Naive B cell (primary cell): ENCODE data around the gene CDH22. TPM values are rescaled to one million over a fixed set of nuclear protein-coding genes. Genes with fewer than 3 reads are reported as not detected.

Source experiments
- ATAC-seq, 2 donors: fragments of 150-1000 bp; cut with Tn5 transposase; 2 replicates each; pipeline ENCODE4 v1.10.0; 2021; ENCODE audit warnings: low read depth in 2 of 2, mild to moderate bottlenecking in 2 of 2, moderate library complexity in 2 of 2
- DNase-seq: peaks from one replicate; pipeline ENCODE4 v3.0.0; 2022
- H3K27ac Mint-ChIP-seq, 6 donors: one replicate each; pipeline ENCODE4 v1.8.0; 2020 to 2022; ENCODE audit warnings: mild to moderate bottlenecking in 6 of 6, mixed read lengths in 6 of 6, moderate library complexity in 5 of 6, inconsistent platforms in 2 of 6
- H3K27me3 Mint-ChIP-seq, 3 donors: one replicate each; pipeline ENCODE4 v1.8.0; 2021 to 2022; ENCODE audit warnings: mixed read lengths in 3 of 3, mild to moderate bottlenecking in 1 of 3
- H3K36me3 Mint-ChIP-seq, 2 donors: one replicate each; pipeline ENCODE4 v1.8.0; 2020 to 2022; ENCODE audit warnings: mixed read lengths in 2 of 2, inconsistent platforms in 1 of 2, mild to moderate bottlenecking in 1 of 2
- H3K4me1 Mint-ChIP-seq, 3 donors: one replicate each; pipeline ENCODE4 v1.8.0; 2020 to 2022; ENCODE audit warnings: mixed read lengths in 3 of 3, inconsistent platforms in 1 of 3, mild to moderate bottlenecking in 1 of 3, moderate library complexity in 1 of 3
- H3K4me3 Mint-ChIP-seq, 8 donors: one replicate each; pipeline ENCODE4 v1.8.0; 2020 to 2022; ENCODE audit warnings: mild to moderate bottlenecking in 8 of 8, mixed read lengths in 8 of 8, moderate library complexity in 8 of 8, inconsistent platforms in 2 of 8
- H3K9me3 Mint-ChIP-seq, 7 donors: one replicate each; pipeline ENCODE4 v1.8.0; 2020 to 2022; ENCODE audit warnings: mixed read lengths in 7 of 7, mild to moderate bottlenecking in 5 of 7, inconsistent platforms in 2 of 7, moderate library complexity in 1 of 7
- polyA plus RNA-seq, 6 donors: library from polyadenylated mRNA; unstranded; fragments of 300-500 nt; fragmentation: Illumina TruSeq; gene quantifications; one replicate each; pipeline ENCODE4 v1.2.3, GENCODE V29; 2021; ENCODE audit warnings: low read depth in 6 of 6

Gene CDH22
- polyA plus RNA-seq, 6 donors from 2014 or later: not detected

- no peak for DNase-seq
- ATAC-seq: no peak
- Mint-ChIP-seq H3K27ac (no peak overlapping the region), H3K4me3 (no peak overlapping the region), H3K9me3 (no peaks in the 10 kb centered on the region), H3K27me3 (peaks cover 42 to 69% (median 61%) of the 10 kb centered on the region in 3 donors), H3K36me3 (no peaks in the 10 kb centered on the region), H3K4me1 (peaks cover 0 to 2% (median 0%) of the 10 kb centered on the region in 3 donors)
These were observed 15.2 kb downstream of the CDH22 start for GRCh38 chr20:46293084-46293483.

- no peak for DNase-seq
- Mint-ChIP-seq H3K9me3 (no peaks in the 10 kb centered on the region), H3K36me3 (no peaks in the 10 kb centered on the region), H3K27me3 (peaks cover 36 to 52% (median 44%) of the 10 kb centered on the region in 3 donors), H3K4me1 (peaks cover 0 to 2% (median 0%) of the 10 kb centered on the region in 3 donors), H3K4me3 (no peak overlapping the region), H3K27ac (no peak overlapping the region)
- ATAC-seq: no peak
These were observed 16.9 kb downstream of the CDH22 start for GRCh38 chr20:46291401-46291800.

GRCh38 chr20:46289432-46289831, 18.9 kb downstream of the CDH22 start:
- H3K4me1 Mint-ChIP-seq: peaks cover 0 to 2% (median 0%) of the 10 kb centered on the region in 3 donors
- ATAC-seq (no peak), DNase-seq (no peak)
- H3K36me3 Mint-ChIP-seq: no peaks in the 10 kb centered on the region
- peaks cover 26 to 41% (median 31%) of the 10 kb centered on the region in 3 donors for H3K27me3 Mint-ChIP-seq
- H3K4me3 Mint-ChIP-seq: no peak overlapping the region
- H3K27ac Mint-ChIP-seq: no peak overlapping the region
- H3K9me3 Mint-ChIP-seq: no peaks in the 10 kb centered on the region

- Mint-ChIP-seq H3K27ac (no peak overlapping the region), H3K27me3 (peaks cover 16 to 37% (median 31%) of the 10 kb centered on the region in 3 donors), H3K9me3 (peaks cover 0 to 2% (median 0%) of the 10 kb centered on the region in 7 donors), H3K36me3 (no peaks in the 10 kb centered on the region), H3K4me1 (peaks cover 0 to 2% (median 0%) of the 10 kb centered on the region in 3 donors), H3K4me3 (no peak overlapping the region)
- DNase-seq (no peak), ATAC-seq (no peak)
These were observed 21.3 kb downstream of the CDH22 start for GRCh38 chr20:46286977-46287376.

- Mint-ChIP-seq H3K27me3 (peaks cover 18 to 34% (median 31%) of the 10 kb centered on the region in 3 donors), H3K27ac (no peak overlapping the region), H3K9me3 (peaks cover 0 to 2% (median 0%) of the 10 kb centered on the region in 7 donors), H3K4me3 (no peak overlapping the region), H3K4me1 (peaks cover 0 to 2% (median 0%) of the 10 kb centered on the region in 3 donors), H3K36me3 (no peaks in the 10 kb centered on the region)
- ATAC-seq (no peak), DNase-seq (no peak)
These were observed 21.9 kb downstream of the CDH22 start for GRCh38 chr20:46286382-46286781.

- ATAC-seq: no peak
- DNase-seq: no peak
- Mint-ChIP-seq H3K36me3 (no peaks in the 10 kb centered on the region), H3K27ac (peak overlapping the region in 1 of 6 donors; percentile 7), H3K4me1 (peaks cover 0 to 2% (median 0%) of the 10 kb centered on the region in 3 donors), H3K9me3 (peaks cover 0 to 2% (median 0%) of the 10 kb centered on the region in 7 donors), H3K4me3 (no peak overlapping the region), H3K27me3 (peaks cover 24 to 37% (median 32%) of the 10 kb centered on the region in 3 donors)
These were observed 22.6 kb downstream of the CDH22 start for GRCh38 chr20:46285740-46286139.

GRCh38 chr20:46285072-46285471, 23.2 kb downstream of the CDH22 start:
- Mint-ChIP-seq H3K27ac (no peak overlapping the region), H3K27me3 (peaks cover 23 to 42% (median 25%) of the 10 kb centered on the region in 3 donors), H3K4me3 (no peak overlapping the region), H3K9me3 (peaks cover 0 to 2% (median 0%) of the 10 kb centered on the region in 7 donors), H3K4me1 (no peaks in the 10 kb centered on the region), H3K36me3 (no peaks in the 10 kb centered on the region)
- DNase-seq (no peak), ATAC-seq (no peak)

GRCh38 chr20:46284040-46284427, 24.3 kb downstream of the CDH22 start:
- Mint-ChIP-seq H3K4me3 (no peak overlapping the region), H3K27ac (no peak overlapping the region), H3K4me1 (no peaks in the 10 kb centered on the region), H3K27me3 (peaks cover 28 to 49% (median 31%) of the 10 kb centered on the region in 3 donors), H3K36me3 (no peaks in the 10 kb centered on the region), H3K9me3 (peaks cover 0 to 2% (median 0%) of the 10 kb centered on the region in 7 donors)
- no peak for ATAC-seq
- no peak for DNase-seq

GRCh38 chr20:46283426-46284039, 24.8 kb downstream of the CDH22 start:
- no peak for ATAC-seq
- Mint-ChIP-seq H3K36me3 (no peaks in the 10 kb centered on the region), H3K4me1 (no peaks in the 10 kb centered on the region), H3K4me3 (no peak overlapping the region), H3K9me3 (peaks cover 0 to 2% (median 0%) of the 10 kb centered on the region in 7 donors), H3K27ac (peak overlapping the region in 1 of 6 donors; percentile 86), H3K27me3 (peaks cover 28 to 54% (median 35%) of the 10 kb centered on the region in 3 donors)
- DNase-seq: no peak

GRCh38 chr20:46282669-46283068, 25.6 kb downstream of the CDH22 start:
- no peak for DNase-seq
- no peak overlapping the region for H3K27ac Mint-ChIP-seq
- peaks cover 0 to 3% (median 0%) of the 10 kb centered on the region in 3 donors for H3K4me1 Mint-ChIP-seq
- H3K36me3 Mint-ChIP-seq: no peaks in the 10 kb centered on the region
- no peak overlapping the region for H3K4me3 Mint-ChIP-seq
- ATAC-seq: no peak
- peaks cover 0 to 2% (median 0%) of the 10 kb centered on the region in 7 donors for H3K9me3 Mint-ChIP-seq
- peaks cover 28 to 61% (median 41%) of the 10 kb centered on the region in 3 donors for H3K27me3 Mint-ChIP-seq

- no peak for DNase-seq
- H3K27ac Mint-ChIP-seq: no peak overlapping the region
- no peak for ATAC-seq
- H3K4me3 Mint-ChIP-seq: no peak overlapping the region
- peaks cover 0 to 9% of the 10 kb centered on the region in 2 donors for H3K36me3 Mint-ChIP-seq
- peaks cover 47 to 83% (median 68%) of the 10 kb centered on the region in 3 donors for H3K27me3 Mint-ChIP-seq
- H3K4me1 Mint-ChIP-seq: peaks cover 0 to 4% (median 0%) of the 10 kb centered on the region in 3 donors
- H3K9me3 Mint-ChIP-seq: peaks cover 0 to 11% (median 7%) of the 10 kb centered on the region in 7 donors
These were observed 29.2 kb downstream of the CDH22 start for GRCh38 chr20:46279103-46279502.

- Mint-ChIP-seq H3K27me3 (peaks cover 56 to 81% (median 64%) of the 10 kb centered on the region in 3 donors), H3K27ac (peak overlapping the region in 1 of 6 donors; percentile 60), H3K9me3 (peaks cover 4 to 24% (median 17%) of the 10 kb centered on the region in 7 donors), H3K4me1 (peaks cover 0 to 4% (median 0%) of the 10 kb centered on the region in 3 donors), H3K36me3 (peaks cover 0 to 17% of the 10 kb centered on the region in 2 donors), H3K4me3 (no peak overlapping the region)
- no peak for DNase-seq
- ATAC-seq: no peak
These were observed 30.7 kb downstream of the CDH22 start for GRCh38 chr20:46277602-46278001.

GRCh38 chr20:46276531-46276930, 31.8 kb downstream of the CDH22 start:
- Mint-ChIP-seq H3K4me1 (peaks cover 0 to 4% (median 0%) of the 10 kb centered on the region in 3 donors), H3K9me3 (peaks cover 10 to 34% (median 25%) of the 10 kb centered on the region in 7 donors), H3K4me3 (no peak overlapping the region), H3K27me3 (peaks cover 59 to 82% (median 67%) of the 10 kb centered on the region in 3 donors), H3K27ac (peak overlapping the region in 1 of 6 donors; percentile 43), H3K36me3 (peaks cover 0 to 28% of the 10 kb centered on the region in 2 donors)
- ATAC-seq (no peak), DNase-seq (no peak)

GRCh38 chr20:46275091-46275490, 33.2 kb downstream of the CDH22 start:
- H3K36me3 Mint-ChIP-seq: peaks cover 0 to 28% of the 10 kb centered on the region in 2 donors
- ATAC-seq (no peak), DNase-seq (no peak)
- peaks cover 58 to 84% (median 79%) of the 10 kb centered on the region in 3 donors for H3K27me3 Mint-ChIP-seq
- H3K4me1 Mint-ChIP-seq: peaks cover 0 to 4% (median 0%) of the 10 kb centered on the region in 3 donors
- H3K9me3 Mint-ChIP-seq: peaks cover 11 to 34% (median 25%) of the 10 kb centered on the region in 7 donors
- peak overlapping the region in 1 of 6 donors; percentile 4 for H3K27ac Mint-ChIP-seq
- H3K4me3 Mint-ChIP-seq: no peak overlapping the region
